B cell (primary cell): ENCODE measurements around the gene ARAP1. TPM values are rescaled to one million over a fixed set of nuclear protein-coding genes. Genes with fewer than 3 reads are reported as not detected.

ENCODE experiments used
- ATAC-seq: fragments of 200-7000 bp; cut with Tn5 transposase; one replicate; pipeline ENCODE4 v1.10.0; 2021; ENCODE audit warnings: low read depth, mild to moderate bottlenecking, moderate number of reproducible peaks, moderate library complexity
- CTCF ChIA-PET: fragments of 350-600 bp; sonication (Branson Sonifier 250); formaldehyde crosslinking; loops from one replicate; lab custom pipeline; 2021; ENCODE audit warnings: antibody characterized with exemption, inconsistent platforms; lab: Charles Lee
- POLR2A ChIA-PET: fragments of 350-600 bp; sonication (Branson Sonifier 250); formaldehyde crosslinking; loops from one replicate; lab custom pipeline; 2021; ENCODE audit warnings: antibody characterized with exemption; lab: Charles Lee
- DNase-seq: peaks from one replicate; pipeline ENCODE4 v3.0.0; 2013
- H2AFZ ChIP-seq: 2 replicates; pipeline ENCODE4 v1.6.1; 2012; ENCODE audit warnings: mild to moderate bottlenecking, low read depth, low read length; ENCODE audit not compliant: insufficient read depth, poor library complexity, severe bottlenecking
- H3K27ac ChIP-seq, 2 donors: 1 replicate in 1 of 2; 2 replicates in 1 of 2; pipeline ENCODE4 v1.5.1; 2012 to 2013; ENCODE audit warnings: low read length in 2 of 2, mild to moderate bottlenecking in 2 of 2, moderate library complexity in 1 of 2
- H3K27me3 ChIP-seq, 4 experiments: fragments of 200-600 bp in 1 of 4; sonication (generic) in 1 of 4; replicated peaks in 1 of 4; 1 replicate in 2 of 4; 2 replicates in 2 of 4; pipeline versions ENCODE4 v1.6.1 to v1.7.0; 2013 to 2016; ENCODE audit warnings: low read length in 3 of 4, mild to moderate bottlenecking in 2 of 4, mixed read lengths in 1 of 4, moderate library complexity in 1 of 4; ENCODE audit not compliant: insufficient read depth in 4 of 4, control insufficient read depth in 3 of 4; ENCODE audit errors: control extremely low read depth in 1 of 4
- H3K36me3 ChIP-seq, 2 experiments: replicated peaks in 1 of 2; 1 replicate in 1 of 2; 2 replicates in 1 of 2; pipeline versions ENCODE4 v1.6.1 to v1.7.1; 2013; ENCODE audit warnings: low read length in 1 of 2; ENCODE audit not compliant: insufficient read depth in 2 of 2, control insufficient read depth in 1 of 2; ENCODE audit errors: control extremely low read depth in 1 of 2, extremely low read depth in 1 of 2
- H3K4me1 ChIP-seq, 2 donors: fragments of 200-600 bp in 1 of 2; sonication (generic) in 1 of 2; 1 replicate in 1 of 2; 2 replicates in 1 of 2; pipeline versions ENCODE4 v1.5.1 to v1.6.1; 2013 to 2017; ENCODE audit warnings: low read length in 2 of 2; ENCODE audit not compliant: control insufficient read depth in 2 of 2, insufficient read depth in 2 of 2
- H3K4me2 ChIP-seq: replicated peaks from 2 replicates; pipeline ENCODE3; 2012; ENCODE audit warnings: mild to moderate bottlenecking, low read depth, low read length; ENCODE audit not compliant: poor library complexity, severe bottlenecking
- H3K4me3 ChIP-seq, 5 experiments: fragments of 200-600 bp in 1 of 5; sonication (generic) in 1 of 5; 1 replicate in 3 of 5; 2 replicates in 2 of 5; pipeline versions ENCODE4 v1.5.1 to v1.7.0; 2011 to 2016; ENCODE audit warnings: low read length in 4 of 5, mild to moderate bottlenecking in 4 of 5, low read depth in 2 of 5, control low read depth in 1 of 5, moderate library complexity in 1 of 5; ENCODE audit not compliant: insufficient read depth in 1 of 5; ENCODE audit errors: control extremely low read depth in 1 of 5, extremely low read depth in 1 of 5
- H3K79me2 ChIP-seq: fragments of 200-600 bp; sonication (generic); one replicate; pipeline ENCODE4 v1.6.0; 2016; ENCODE audit warnings: low read length; ENCODE audit not compliant: control insufficient read depth, insufficient read depth
- H3K9ac ChIP-seq: fragments of 200-600 bp; sonication (generic); 2 replicates; pipeline ENCODE4 v1.6.1; 2017; ENCODE audit warnings: mild to moderate bottlenecking, low read length, moderate library complexity
- H3K9me3 ChIP-seq, 3 donors: one replicate each; pipeline versions ENCODE4 v1.6.1 to v1.7.1; 2013; ENCODE audit warnings: low read length in 2 of 3; ENCODE audit not compliant: control insufficient read depth in 2 of 3, insufficient read depth in 1 of 3; ENCODE audit errors: control extremely low read depth in 1 of 3
- H4K20me1 ChIP-seq: 2 replicates; pipeline ENCODE4 v1.6.0; 2012; ENCODE audit warnings: mild to moderate bottlenecking, low read length; ENCODE audit not compliant: insufficient read depth, control insufficient read depth, poor library complexity, severe bottlenecking
- H3K27ac Mint-ChIP-seq: one replicate; pipeline ENCODE4 v1.8.0; 2021; ENCODE audit warnings: mixed read lengths
- H3K27me3 Mint-ChIP-seq: one replicate; pipeline ENCODE4 v1.8.0; 2021; ENCODE audit warnings: mixed read lengths
- H3K4me1 Mint-ChIP-seq: one replicate; pipeline ENCODE4 v1.8.0; 2021; ENCODE audit warnings: mixed read lengths
- H3K4me3 Mint-ChIP-seq: one replicate; pipeline ENCODE4 v1.8.0; 2021; ENCODE audit warnings: mixed read lengths
- H3K9me3 Mint-ChIP-seq: one replicate; pipeline ENCODE4 v1.8.0; 2022; ENCODE audit warnings: mixed read lengths; ENCODE audit not compliant: insufficient read depth
- EZH2 ChIP-seq: IDR thresholded peaks from 2 replicates; pipeline ENCODE4 v1.6.1; 2012; ENCODE audit warnings: borderline replicate concordance, low read depth, mild to moderate bottlenecking, moderate library complexity, low read length; ENCODE audit not compliant: insufficient read depth, poor library complexity, severe bottlenecking
- WGBS: methylation state at CpG from one replicate; pipeline ENCODE4 v1.1.5; 2013; ENCODE audit warnings: missing lambda C conversion rate; ENCODE audit not compliant: insufficient coverage; 5-methylcytosine and 5-hydroxymethylcytosine counted together
- intact Hi-C: fragments of 100-400 bp; cut with micrococcal nuclease; formaldehyde crosslinking; loops from one replicate; pipeline ENCODE4 v1.10.0; 2022
- polyA plus RNA-seq: library from polyadenylated mRNA; depleted of rRNA; stranded (reverse); fragments of >200 nt; gene quantifications from 2 replicates; pipeline ENCODE4 v1.2.3, GENCODE V29; 2012
- total RNA-seq, 2 donors: library from RNA; stranded (reverse); fragments of 120-200 nt in 1 of 2; gene quantifications; 1 replicate in 1 of 2; 2 replicates in 1 of 2; pipeline versions ENCODE4 v1.2.3 to v1.2.4, GENCODE V29; 2013 to 2022
- TF ChIP-seq, protein P1 (sequence below): fragments of 200-600 bp; IDR thresholded peaks from one replicate; pipeline ENCODE4 v1.8.0; 2022; ENCODE audit warnings: antibody characterized with exemption, mild to moderate bottlenecking

ARAP1 gene
- total and polyA plus RNA-seq, 2 donors (not counting 1 experiment from before 2014, with no cell fraction given), result 143 to 242 TPM

DNA sequence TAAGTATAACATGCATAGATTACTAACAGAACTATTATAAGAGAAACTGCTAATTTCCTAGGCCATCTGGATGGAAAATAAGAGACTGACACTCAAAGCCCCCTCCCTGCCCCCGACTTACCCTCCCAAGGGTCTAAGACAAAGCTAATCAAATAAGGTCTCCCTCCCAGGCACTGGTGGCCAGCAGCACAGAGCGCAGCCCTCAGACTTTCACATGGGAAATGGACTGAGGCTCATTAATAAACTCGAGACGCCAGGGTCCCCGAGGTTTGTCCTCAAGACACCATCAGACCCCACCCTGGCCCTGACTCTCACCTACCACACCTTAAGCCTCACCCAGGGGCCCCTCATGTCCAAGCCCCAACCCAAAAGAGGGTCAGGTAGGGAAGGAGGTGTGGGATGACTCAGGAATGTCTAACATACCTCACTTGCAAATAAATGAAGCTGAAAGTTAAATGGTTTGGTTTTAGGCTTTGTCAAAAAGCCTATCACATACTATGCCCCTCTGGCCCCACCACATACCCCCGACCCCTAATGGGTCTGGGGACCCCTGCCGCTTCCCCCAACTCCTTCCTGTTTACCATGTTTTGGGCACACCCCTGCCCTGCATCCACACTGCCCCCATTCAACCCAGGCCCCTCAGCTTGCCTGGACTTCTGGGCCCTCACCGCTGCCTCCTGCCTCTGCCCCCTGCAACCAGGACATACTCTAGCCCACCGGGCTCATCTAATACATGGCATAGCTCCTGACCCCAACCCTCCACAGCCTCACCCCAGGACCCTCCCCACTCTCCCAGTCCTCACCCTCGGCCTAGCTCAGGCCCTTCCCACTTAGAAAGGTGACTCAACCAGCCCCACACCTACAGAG lies 11.4 kb downstream of the ARAP1 start:
- H3K4me3 ChIP-seq, result peak overlapping the region in 1 of 5 experiments; percentile 60
- Mint-ChIP-seq H3K4me3 (peak overlapping the region; percentile 69), H3K9me3 (no peaks in the 10 kb centered on the region), H3K27me3 (no peaks in the 10 kb centered on the region), H3K27ac (peak overlapping the region; percentile 91), H3K4me1 (peaks cover 94% of the 10 kb centered on the region)
- no peak for DNase-seq
- no peak overlapping the region for H3K9ac ChIP-seq
- H3K36me3 ChIP-seq, result peaks cover 0 to 4% of the 10 kb centered on the region in 2 experiments
- H3K27me3 ChIP-seq, result no peaks in the 10 kb centered on the region
- POLR2A ChIA-PET, result interaction anchor here (0.6 to 1.3 kb wide), 5 partner anchors 8 to 60 kb away, joined by 3 to 7 read pairs (median 4); no protein-coding TSS in a partner anchor
- 51% methylated on average over 6 of the region's 10 CpGs for WGBS
- H3K4me2 ChIP-seq, result peak overlapping the region; percentile 83
- peaks cover 12% of the 10 kb centered on the region for H4K20me1 ChIP-seq
- peak overlapping the region; percentile 9 for H2AFZ ChIP-seq
- intact Hi-C loops, result no loop called here
- ATAC-seq, result no peak
- peaks cover 96 to 99% of the 10 kb centered on the region in 2 donors for H3K4me1 ChIP-seq
- TF ChIP-seq, protein P1, sequence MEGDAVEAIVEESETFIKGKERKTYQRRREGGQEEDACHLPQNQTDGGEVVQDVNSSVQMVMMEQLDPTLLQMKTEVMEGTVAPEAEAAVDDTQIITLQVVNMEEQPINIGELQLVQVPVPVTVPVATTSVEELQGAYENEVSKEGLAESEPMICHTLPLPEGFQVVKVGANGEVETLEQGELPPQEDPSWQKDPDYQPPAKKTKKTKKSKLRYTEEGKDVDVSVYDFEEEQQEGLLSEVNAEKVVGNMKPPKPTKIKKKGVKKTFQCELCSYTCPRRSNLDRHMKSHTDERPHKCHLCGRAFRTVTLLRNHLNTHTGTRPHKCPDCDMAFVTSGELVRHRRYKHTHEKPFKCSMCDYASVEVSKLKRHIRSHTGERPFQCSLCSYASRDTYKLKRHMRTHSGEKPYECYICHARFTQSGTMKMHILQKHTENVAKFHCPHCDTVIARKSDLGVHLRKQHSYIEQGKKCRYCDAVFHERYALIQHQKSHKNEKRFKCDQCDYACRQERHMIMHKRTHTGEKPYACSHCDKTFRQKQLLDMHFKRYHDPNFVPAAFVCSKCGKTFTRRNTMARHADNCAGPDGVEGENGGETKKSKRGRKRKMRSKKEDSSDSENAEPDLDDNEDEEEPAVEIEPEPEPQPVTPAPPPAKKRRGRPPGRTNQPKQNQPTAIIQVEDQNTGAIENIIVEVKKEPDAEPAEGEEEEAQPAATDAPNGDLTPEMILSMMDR, result no peak
- no peak for TF ChIP-seq EZH2
- no peaks in the 10 kb centered on the region for H3K9me3 ChIP-seq
- peaks cover 95% of the 10 kb centered on the region for H3K79me2 ChIP-seq
- H3K27ac ChIP-seq, result peak overlapping the region; percentile 97 to 99
- CTCF ChIA-PET, result interaction anchor here (0.8 to 23.8 kb wide), 6 partner anchors 9 to 347 kb away, joined by 3 to 390 read pairs (median 3); partner anchors contain the start of gene STARD10
